Esophagus (tissue), 2 donors: Measurements from ENCODE around the gene ZNF536. TPM values are rescaled to one million over a fixed set of nuclear protein-coding genes. Genes with fewer than 3 reads are reported as not detected.
"Not testable (repeated sequence)": the region's sequence is repeated elsewhere in the genome, so short reads cannot be mapped to it uniquely, and the experiment has no call there.

Experiments used
- H3K27ac ChIP-seq, 2 donors: one replicate each; pipeline ENCODE4 v1.5.1; 2013; ENCODE audit warnings: low read depth in 2 of 2, mild to moderate bottlenecking in 2 of 2, inconsistent platforms in 1 of 2, low read length in 1 of 2, moderate library complexity in 1 of 2
- H3K27me3 ChIP-seq, 2 donors: one replicate each; pipeline ENCODE4 v1.6.1; 2013; ENCODE audit warnings: low read length in 2 of 2, control low read depth in 1 of 2, mild to moderate bottlenecking in 1 of 2; ENCODE audit not compliant: insufficient read depth in 2 of 2, control insufficient read depth in 1 of 2
- H3K36me3 ChIP-seq, 2 donors: one replicate each; pipeline ENCODE4 v1.6.1; 2013; ENCODE audit warnings: low read length in 1 of 2; ENCODE audit not compliant: control insufficient read depth in 2 of 2, insufficient read depth in 2 of 2
- H3K4me1 ChIP-seq, 2 donors: one replicate each; pipeline ENCODE4 v1.6.1; 2013; ENCODE audit warnings: low read length in 1 of 2; ENCODE audit not compliant: control insufficient read depth in 2 of 2, insufficient read depth in 2 of 2
- H3K4me3 ChIP-seq, 2 donors: one replicate each; pipeline ENCODE4 v1.5.1; 2013; ENCODE audit warnings: low read length in 2 of 2, mild to moderate bottlenecking in 2 of 2, low read depth in 1 of 2, moderate library complexity in 1 of 2
- H3K9me3 ChIP-seq, 2 donors: one replicate each; pipeline ENCODE4 v1.6.1; 2013; ENCODE audit warnings: mild to moderate bottlenecking in 2 of 2, low read depth in 1 of 2, low read length in 1 of 2, moderate library complexity in 1 of 2; ENCODE audit not compliant: control insufficient read depth in 2 of 2, insufficient read depth in 1 of 2
- WGBS, 2 donors: extraction: QIAGEN DNeasy Blood & Tissue Kit; methylation state at CpG; one replicate each; pipeline ENCODE4 v1.1.7; 2013; 5-methylcytosine and 5-hydroxymethylcytosine counted together
- polyA plus RNA-seq, 2 donors: library from polyadenylated mRNA; stranded (reverse); fragments of 200-250 nt; gene quantifications; one replicate each; pipeline ENCODE4 v1.2.3, GENCODE V29; 2013
- donor health status: healthy with polysubstance abuse.
- donor health status: Bipolar disorder and iron deficiency.

ZNF536 gene
- polyA plus RNA-seq, 2 donors, result 0.53 to 0.57 TPM

- H3K27me3 ChIP-seq, result no peaks in the 10 kb centered on the region
- no peaks in the 10 kb centered on the region for H3K36me3 ChIP-seq
- no peaks in the 10 kb centered on the region for H3K9me3 ChIP-seq
- H3K27ac ChIP-seq, result no peak overlapping the region
- H3K4me3 ChIP-seq, result no peak overlapping the region
- H3K4me1 ChIP-seq, result no peaks in the 10 kb centered on the region
- WGBS, 2 donors, result 64 to 66% methylated on average over 12 of the region's 12 CpGs
Measured at GRCh38 chr19:30403203-30403985, 31.2 kb downstream of the ZNF536 start.

GRCh38 chr19:30406220-30407067, 34.3 kb downstream of the ZNF536 start:
- WGBS, 2 donors, result 57 to 58% methylated on average over 13 of the region's 13 CpGs
- Histone ChIP-seq H3K27ac (no peak overlapping the region), H3K36me3 (no peaks in the 10 kb centered on the region), H3K27me3 (no peaks in the 10 kb centered on the region), H3K9me3 (no peaks in the 10 kb centered on the region), H3K4me3 (no peak overlapping the region), H3K4me1 (no peaks in the 10 kb centered on the region)

GRCh38 chr19:30407068-30407709, 35.0 kb downstream of the ZNF536 start:
- Histone ChIP-seq H3K27ac (no peak overlapping the region), H3K36me3 (no peaks in the 10 kb centered on the region), H3K4me1 (no peaks in the 10 kb centered on the region), H3K9me3 (no peaks in the 10 kb centered on the region), H3K27me3 (no peaks in the 10 kb centered on the region), H3K4me3 (no peak overlapping the region)
- 71 to 75% methylated on average over 8 of the region's 8 CpGs for WGBS, 2 donors

GRCh38 chr19:30408734-30409301, 36.6 kb downstream of the ZNF536 start:
- Histone ChIP-seq H3K4me1 (no peaks in the 10 kb centered on the region), H3K27me3 (no peaks in the 10 kb centered on the region), H3K36me3 (no peaks in the 10 kb centered on the region), H3K9me3 (no peaks in the 10 kb centered on the region), H3K27ac (no peak overlapping the region), H3K4me3 (no peak overlapping the region)
- 81 to 88% methylated on average over 3 of the region's 3 CpGs for WGBS, 2 donors

GRCh38 chr19:30411714-30412113, 39.5 kb downstream of the ZNF536 start:
- Histone ChIP-seq H3K9me3 (no peaks in the 10 kb centered on the region), H3K4me1 (no peaks in the 10 kb centered on the region), H3K36me3 (no peaks in the 10 kb centered on the region), H3K27ac (no peak overlapping the region), H3K4me3 (no peak overlapping the region), H3K27me3 (no peaks in the 10 kb centered on the region)
- 69 to 78% methylated on average over 1 of the region's 1 CpG for WGBS, 2 donors

GRCh38 chr19:30416375-30416774, 44.2 kb downstream of the ZNF536 start:
- Histone ChIP-seq H3K4me1 (no peaks in the 10 kb centered on the region), H3K4me3 (no peak overlapping the region), H3K36me3 (no peaks in the 10 kb centered on the region), H3K27ac (no peak overlapping the region), H3K9me3 (no peaks in the 10 kb centered on the region), H3K27me3 (no peaks in the 10 kb centered on the region)
- 31 to 41% methylated on average over 2 of the region's 2 CpGs for WGBS, 2 donors

- not testable (repeated sequence) for H3K4me3 ChIP-seq, H3K9me3 ChIP-seq, H3K27me3 ChIP-seq, H3K27ac ChIP-seq, H3K4me1 ChIP-seq, H3K36me3 ChIP-seq
- WGBS, 2 donors, result 51 to 59% methylated on average over 4 of the region's 4 CpGs
Measured at GRCh38 chr19:30417166-30417565, 45.0 kb downstream of the ZNF536 start.

GRCh38 chr19:30419568-30420180, 47.5 kb downstream of the ZNF536 start:
- Histone ChIP-seq H3K4me1 (no peaks in the 10 kb centered on the region), H3K9me3 (no peaks in the 10 kb centered on the region), H3K27me3 (no peaks in the 10 kb centered on the region), H3K4me3 (no peak overlapping the region), H3K27ac (no peak overlapping the region), H3K36me3 (no peaks in the 10 kb centered on the region)
- 68 to 71% methylated on average over 15 of the region's 15 CpGs for WGBS, 2 donors

- Histone ChIP-seq H3K27ac (no peak overlapping the region), H3K4me1 (no peaks in the 10 kb centered on the region), H3K9me3 (no peaks in the 10 kb centered on the region), H3K27me3 (no peaks in the 10 kb centered on the region), H3K36me3 (no peaks in the 10 kb centered on the region), H3K4me3 (no peak overlapping the region)
- 81 to 83% methylated on average over 8 of the region's 8 CpGs for WGBS, 2 donors
Measured at GRCh38 chr19:30420316-30420715, 48.1 kb downstream of the ZNF536 start.
